Suprapubic skin (tissue), 3 donors: ENCODE results near the gene LRBA.

Source experiments
- EP300 ChIP-seq: sonication (generic); formaldehyde crosslinking; IDR thresholded peaks from one replicate; pipeline ENCODE4 v1.6.1; 2017; ENCODE audit warnings: antibody characterized with exemption
- POLR2A ChIP-seq, 2 donors: fragments of 450-650 bp; IDR thresholded peaks; one replicate each; pipeline ENCODE4 v1.6.1; 2017; ENCODE audit warnings: antibody characterized with exemption in 2 of 2, mild to moderate bottlenecking in 2 of 2, moderate library complexity in 2 of 2
- TF ChIP-seq, protein P1 (sequence below), 2 donors: fragments of 200-600 bp in 1 of 2; fragments of 450-650 bp in 1 of 2; sonication (generic) in 1 of 2; IDR thresholded peaks; one replicate each; pipeline ENCODE4 v1.5.1; 2016 to 2019; ENCODE audit warnings: antibody characterized with exemption in 2 of 2, mild to moderate bottlenecking in 1 of 2, moderate library complexity in 1 of 2

DNA sequence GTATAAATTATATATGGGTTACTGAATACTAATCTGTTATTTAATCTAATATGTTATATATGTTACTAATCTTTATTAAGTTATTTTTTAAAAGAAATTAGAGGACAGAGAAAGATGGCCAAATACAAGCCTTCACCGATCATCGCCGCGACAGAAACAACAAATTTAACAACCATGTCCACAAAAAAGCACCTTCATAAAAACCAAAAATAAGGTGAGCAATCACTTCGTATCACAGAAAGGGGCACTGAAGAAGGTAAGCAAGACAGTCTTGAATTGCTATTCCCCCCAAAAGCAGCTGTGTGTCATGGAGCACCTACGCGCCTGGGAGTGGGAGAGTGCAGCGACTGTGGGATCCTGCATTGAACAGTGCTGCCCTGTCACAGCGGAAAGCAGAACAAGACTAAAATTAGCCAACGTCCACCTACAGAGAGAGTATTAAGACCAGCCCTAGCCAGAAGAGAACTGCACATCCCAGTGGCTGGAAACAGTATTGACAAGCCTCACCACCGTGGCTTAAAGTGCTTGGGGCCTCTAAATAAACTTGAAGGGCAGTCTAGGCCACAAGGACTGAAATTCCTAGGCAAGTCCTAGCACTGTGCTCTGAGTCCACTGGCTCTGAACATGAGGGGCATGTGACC, 38.5 kb downstream of the LRBA start:
- TF ChIP-seq POLR2A (IDR thresholded peaks at IDR 0.05) (no peak), EP300 (no peak)
- TF ChIP-seq, protein P1, sequence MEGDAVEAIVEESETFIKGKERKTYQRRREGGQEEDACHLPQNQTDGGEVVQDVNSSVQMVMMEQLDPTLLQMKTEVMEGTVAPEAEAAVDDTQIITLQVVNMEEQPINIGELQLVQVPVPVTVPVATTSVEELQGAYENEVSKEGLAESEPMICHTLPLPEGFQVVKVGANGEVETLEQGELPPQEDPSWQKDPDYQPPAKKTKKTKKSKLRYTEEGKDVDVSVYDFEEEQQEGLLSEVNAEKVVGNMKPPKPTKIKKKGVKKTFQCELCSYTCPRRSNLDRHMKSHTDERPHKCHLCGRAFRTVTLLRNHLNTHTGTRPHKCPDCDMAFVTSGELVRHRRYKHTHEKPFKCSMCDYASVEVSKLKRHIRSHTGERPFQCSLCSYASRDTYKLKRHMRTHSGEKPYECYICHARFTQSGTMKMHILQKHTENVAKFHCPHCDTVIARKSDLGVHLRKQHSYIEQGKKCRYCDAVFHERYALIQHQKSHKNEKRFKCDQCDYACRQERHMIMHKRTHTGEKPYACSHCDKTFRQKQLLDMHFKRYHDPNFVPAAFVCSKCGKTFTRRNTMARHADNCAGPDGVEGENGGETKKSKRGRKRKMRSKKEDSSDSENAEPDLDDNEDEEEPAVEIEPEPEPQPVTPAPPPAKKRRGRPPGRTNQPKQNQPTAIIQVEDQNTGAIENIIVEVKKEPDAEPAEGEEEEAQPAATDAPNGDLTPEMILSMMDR (IDR thresholded peaks at IDR 0.05), result no peak
